ENCODE data around the gene ZSWIM4. TPM values are rescaled to one million over a fixed set of nuclear protein-coding genes. Genes with fewer than 3 reads are reported as not detected.
A peak's percentile ranks its signal among the peaks of the same experiment; 100 is the strongest.

Gene ZSWIM4
- total RNA-seq, 1 experiment from 2014 or later, result 9.8 TPM

DNA sequence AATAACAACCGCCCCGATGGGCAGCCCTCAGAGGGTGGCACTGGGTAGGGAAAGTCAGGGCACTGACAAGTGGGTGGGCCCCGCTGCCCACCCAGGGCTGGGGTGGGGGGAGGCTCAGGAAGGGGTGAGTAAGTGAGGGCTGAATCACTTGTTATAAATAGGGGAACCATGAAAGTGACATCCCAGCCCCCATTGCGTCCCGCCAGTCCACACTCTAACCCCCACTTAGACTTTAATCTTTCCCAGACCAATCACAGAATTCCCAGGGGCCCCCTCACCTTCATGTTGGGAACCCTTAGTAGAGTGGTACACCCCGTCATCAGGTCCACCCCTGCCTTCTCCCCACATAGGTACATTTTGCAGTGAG is 44.7 kb downstream of the ZSWIM4 start:
- no peaks in the 10 kb centered on the region for H3K9me3 ChIP-seq (ENCODE audit: low read depth, low read length, poor library complexity, severe bottlenecking)
- peaks cover 60% of the 10 kb centered on the region for H3K4me1 ChIP-seq (ENCODE audit: insufficient read depth, low read length, poor library complexity, severe bottlenecking)
- H3K4me3 ChIP-seq (ENCODE audit: low read depth, low read length, poor library complexity, severe bottlenecking), result peak overlapping the region; percentile 81
- ChIA-PET POLR2A (ENCODE audit: low non-redundant PET) (no interaction called here), CTCF (interaction anchor here (0.6 to 0.9 kb wide), 3 partner anchors 206 to 276 kb away, joined by 3 to 11 read pairs (median 8); no protein-coding TSS in a partner anchor)
- intact Hi-C loops (cut with micrococcal nuclease; ENCODE audit: unreplicated experiment), result loop anchor here (10.0 kb wide), 1 partner anchor 675 kb away; no protein-coding TSS in a partner anchor
- no peaks in the 10 kb centered on the region for H3K27me3 ChIP-seq (replicated peaks; ENCODE audit: insufficient read depth, low read depth, low read length, poor library complexity)
- H3K36me3 ChIP-seq (ENCODE audit: insufficient read depth, low read length, poor library complexity, severe bottlenecking), result peaks cover 12% of the 10 kb centered on the region
- H3K27ac ChIP-seq (ENCODE audit: low read depth, low read length, poor library complexity, severe bottlenecking), result peak overlapping the region; percentile 95
- TF ChIP-seq, protein P1, sequence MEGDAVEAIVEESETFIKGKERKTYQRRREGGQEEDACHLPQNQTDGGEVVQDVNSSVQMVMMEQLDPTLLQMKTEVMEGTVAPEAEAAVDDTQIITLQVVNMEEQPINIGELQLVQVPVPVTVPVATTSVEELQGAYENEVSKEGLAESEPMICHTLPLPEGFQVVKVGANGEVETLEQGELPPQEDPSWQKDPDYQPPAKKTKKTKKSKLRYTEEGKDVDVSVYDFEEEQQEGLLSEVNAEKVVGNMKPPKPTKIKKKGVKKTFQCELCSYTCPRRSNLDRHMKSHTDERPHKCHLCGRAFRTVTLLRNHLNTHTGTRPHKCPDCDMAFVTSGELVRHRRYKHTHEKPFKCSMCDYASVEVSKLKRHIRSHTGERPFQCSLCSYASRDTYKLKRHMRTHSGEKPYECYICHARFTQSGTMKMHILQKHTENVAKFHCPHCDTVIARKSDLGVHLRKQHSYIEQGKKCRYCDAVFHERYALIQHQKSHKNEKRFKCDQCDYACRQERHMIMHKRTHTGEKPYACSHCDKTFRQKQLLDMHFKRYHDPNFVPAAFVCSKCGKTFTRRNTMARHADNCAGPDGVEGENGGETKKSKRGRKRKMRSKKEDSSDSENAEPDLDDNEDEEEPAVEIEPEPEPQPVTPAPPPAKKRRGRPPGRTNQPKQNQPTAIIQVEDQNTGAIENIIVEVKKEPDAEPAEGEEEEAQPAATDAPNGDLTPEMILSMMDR (conservative IDR thresholded peaks at IDR 0.05; ENCODE audit: low read depth, low read length), result no peak
- TF ChIP-seq EZH2 (IDR thresholded peaks at IDR 0.05; ENCODE audit: borderline replicate concordance, low read depth, low read length, poor library complexity, severe bottlenecking), result no peak
- BruUV-seq (replicated peaks), result no TSS peak
- DNase-seq (ENCODE audit: low spot score), result no peak

DNA sequence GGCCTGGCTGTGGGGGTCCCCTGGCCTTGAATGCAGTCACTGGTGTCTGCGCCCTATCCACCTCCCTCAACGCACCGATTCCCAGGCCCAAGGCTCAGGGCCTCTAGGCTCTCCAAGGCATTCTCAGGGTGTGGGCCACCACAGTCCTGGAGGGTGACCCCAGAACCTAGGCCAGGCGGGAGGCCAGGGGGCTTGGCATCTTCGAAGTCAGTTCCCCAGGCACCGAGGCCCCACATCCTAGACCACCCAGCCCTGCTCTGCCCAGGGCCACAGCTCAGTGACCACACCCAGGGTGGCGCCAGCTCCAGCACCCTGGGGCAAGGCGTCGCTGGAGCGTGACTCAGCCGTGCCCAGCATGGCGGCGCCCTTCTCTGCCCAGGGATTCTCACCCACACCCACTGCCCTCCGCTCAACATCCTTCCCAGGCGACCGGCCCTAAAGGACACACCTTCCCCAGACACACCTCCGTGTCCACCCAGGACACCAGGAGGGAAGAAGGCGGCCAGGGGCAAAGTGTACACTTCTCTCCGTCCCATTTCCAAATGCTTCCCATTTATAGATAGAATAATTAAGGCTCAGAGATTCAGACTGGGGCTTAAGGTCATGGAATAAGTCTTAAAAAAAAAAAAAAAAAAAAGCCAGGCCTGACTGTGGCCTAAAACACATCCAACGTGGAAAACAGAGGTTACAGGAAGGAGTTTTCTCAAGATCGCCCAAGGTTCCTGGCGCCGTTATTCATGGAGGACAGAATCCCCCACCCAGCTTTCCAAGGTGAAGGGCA is 45.3 kb downstream of the ZSWIM4 start:
- peaks cover 60% of the 10 kb centered on the region for H3K4me1 ChIP-seq (ENCODE audit: insufficient read depth, low read length, poor library complexity, severe bottlenecking)
- no TSS peak for BruUV-seq (replicated peaks)

DNA sequence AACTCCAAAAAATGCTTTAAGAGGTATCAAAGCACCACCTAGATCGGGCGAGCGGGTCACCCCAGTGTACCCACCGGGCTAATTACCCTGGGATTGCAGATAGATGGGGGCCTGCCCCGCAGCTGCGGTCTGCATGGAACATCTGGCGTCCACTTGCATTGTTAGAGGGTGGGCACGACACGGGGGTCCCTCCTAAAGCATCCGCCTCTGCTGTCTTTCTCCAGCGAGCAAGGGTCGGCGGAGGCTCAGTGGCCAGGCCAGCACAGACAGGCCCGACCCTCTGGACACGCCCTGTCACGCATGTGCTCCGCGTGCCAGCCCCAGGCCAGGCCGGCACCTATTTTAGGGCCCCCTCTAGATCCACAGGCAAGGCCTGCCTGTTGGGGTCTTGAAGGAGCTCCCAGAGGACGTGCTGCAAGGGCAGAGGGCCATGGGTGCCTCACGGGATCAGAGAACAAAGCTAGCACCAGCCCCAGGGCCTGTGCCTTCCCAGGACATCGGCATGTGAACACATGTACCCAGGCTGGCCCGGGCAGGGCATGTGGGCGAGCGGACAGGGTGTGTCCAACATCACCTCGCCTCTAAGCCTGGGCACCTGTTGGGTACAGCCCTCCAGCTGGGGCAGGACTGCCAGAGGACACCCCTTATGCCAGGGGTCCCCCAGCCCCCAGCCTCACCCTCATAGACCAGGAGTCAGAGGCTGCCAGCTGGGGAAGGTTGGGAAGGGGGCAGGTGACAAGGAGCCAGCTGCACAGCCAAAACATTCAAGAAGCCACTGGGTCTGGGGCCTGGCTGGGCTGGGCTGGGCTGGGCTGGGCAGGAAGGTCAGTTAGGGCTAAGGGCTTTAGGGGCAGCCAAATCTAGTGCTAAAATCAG is 46.1 kb downstream of the ZSWIM4 start:
- Histone ChIP-seq H3K9me3 (ENCODE audit: low read depth, low read length, poor library complexity, severe bottlenecking) (no peaks in the 10 kb centered on the region), H3K27ac (ENCODE audit: low read depth, low read length, poor library complexity, severe bottlenecking) (peak overlapping the region; percentile 95), H3K4me3 (ENCODE audit: low read depth, low read length, poor library complexity, severe bottlenecking) (peak overlapping the region; percentile 81), H3K27me3 (replicated peaks; ENCODE audit: insufficient read depth, low read depth, low read length, poor library complexity) (no peaks in the 10 kb centered on the region), H3K36me3 (ENCODE audit: insufficient read depth, low read length, poor library complexity, severe bottlenecking) (peaks cover 4% of the 10 kb centered on the region), H3K4me1 (ENCODE audit: insufficient read depth, low read length, poor library complexity, severe bottlenecking) (peaks cover 56% of the 10 kb centered on the region)
- no peak for TF ChIP-seq EZH2 (IDR thresholded peaks at IDR 0.05; ENCODE audit: borderline replicate concordance, low read depth, low read length, poor library complexity, severe bottlenecking)
- TF ChIP-seq, protein P1 (conservative IDR thresholded peaks at IDR 0.05; ENCODE audit: low read depth, low read length), result no peak
- intact Hi-C loops (cut with micrococcal nuclease; ENCODE audit: unreplicated experiment), result loop anchor here (10.0 kb wide), 1 partner anchor 677 kb away; no protein-coding TSS in a partner anchor
- DNase-seq (ENCODE audit: low spot score), result no peak
- POLR2A ChIA-PET (ENCODE audit: low non-redundant PET), result no interaction called here
- BruUV-seq (replicated peaks), result no TSS peak
- CTCF ChIA-PET, result no interaction called here

More for the DNA sequence above, 45.3 kb downstream of the ZSWIM4 start:
- DNase-seq (ENCODE audit: low spot score), result no peak
- TF ChIP-seq EZH2 (IDR thresholded peaks at IDR 0.05; ENCODE audit: borderline replicate concordance, low read depth, low read length, poor library complexity, severe bottlenecking), result no peak
- TF ChIP-seq, protein P1 (conservative IDR thresholded peaks at IDR 0.05; ENCODE audit: low read depth, low read length), result no peak
- H3K9me3 ChIP-seq (ENCODE audit: low read depth, low read length, poor library complexity, severe bottlenecking), result no peaks in the 10 kb centered on the region
- ChIA-PET POLR2A (ENCODE audit: low non-redundant PET) (no interaction called here), CTCF (interaction anchor here (0.6 to 0.9 kb wide), 3 partner anchors 205 to 275 kb away, joined by 3 to 11 read pairs (median 8); no protein-coding TSS in a partner anchor)
- H3K36me3 ChIP-seq (ENCODE audit: insufficient read depth, low read length, poor library complexity, severe bottlenecking), result peaks cover 12% of the 10 kb centered on the region
- H3K4me3 ChIP-seq (ENCODE audit: low read depth, low read length, poor library complexity, severe bottlenecking), result peak overlapping the region; percentile 81
- no peaks in the 10 kb centered on the region for H3K27me3 ChIP-seq (replicated peaks; ENCODE audit: insufficient read depth, low read depth, low read length, poor library complexity)
- intact Hi-C loops (cut with micrococcal nuclease; ENCODE audit: unreplicated experiment), result loop anchor here (10.0 kb wide), 1 partner anchor 676 kb away; no protein-coding TSS in a partner anchor
- peak overlapping the region; percentile 95 for H3K27ac ChIP-seq (ENCODE audit: low read depth, low read length, poor library complexity, severe bottlenecking)
